Nephron progenitor cell (in vitro differentiated cells): ENCODE results near the gene RCCD1.
A peak's percentile ranks its signal among the peaks of the same experiment; 100 is the strongest.

Source experiments
- DNase-seq: peaks from one replicate; pipeline ENCODE4 v3.0.0; 2021
- H3K27ac Mint-ChIP-seq: 2 replicates; pipeline ENCODE4 v1.8.0; 2021; ENCODE audit warnings: mild to moderate bottlenecking, moderate library complexity, mixed read lengths
- H3K27me3 Mint-ChIP-seq: 2 replicates; pipeline ENCODE4 v1.8.0; 2021; ENCODE audit warnings: mild to moderate bottlenecking, low read depth, mixed read lengths; ENCODE audit not compliant: poor library complexity
- H3K36me3 Mint-ChIP-seq: 2 replicates; pipeline ENCODE4 v1.8.0; 2021; ENCODE audit warnings: low read depth, mixed read lengths
- H3K4me1 Mint-ChIP-seq: 2 replicates; pipeline ENCODE4 v1.8.0; 2021; ENCODE audit warnings: mixed read lengths
- H3K4me3 Mint-ChIP-seq: 2 replicates; pipeline ENCODE4 v1.8.0; 2021; ENCODE audit warnings: mild to moderate bottlenecking, moderate library complexity, mixed read lengths
- H3K9me3 Mint-ChIP-seq: 2 replicates; pipeline ENCODE4 v1.8.0; 2021; ENCODE audit warnings: mild to moderate bottlenecking, moderate library complexity, mixed read lengths
- CTCF ChIP-seq: fragments of 200-600 bp; sonication (generic); IDR thresholded peaks from 2 replicates; pipeline ENCODE4 v1.5.0; 2021; ENCODE audit warnings: antibody characterized with exemption

Gene RCCD1

GRCh38 chr15:90936823-90937222 lies 17.9 kb upstream of the RCCD1 start:
- Mint-ChIP-seq H3K4me3 (peak overlapping the region; percentile 82), H3K27ac (no peak overlapping the region), H3K9me3 (no peaks in the 10 kb centered on the region), H3K27me3 (peaks cover 12% of the 10 kb centered on the region), H3K36me3 (peaks cover 40% of the 10 kb centered on the region), H3K4me1 (peaks cover 39% of the 10 kb centered on the region)
- TF ChIP-seq CTCF = no peak
- no peak for DNase-seq

GRCh38 chr15:90938261-90938660 lies 16.4 kb upstream of the RCCD1 start:
- H3K9me3 Mint-ChIP-seq = no peaks in the 10 kb centered on the region
- peaks cover 32% of the 10 kb centered on the region for H3K4me1 Mint-ChIP-seq
- peaks cover 6% of the 10 kb centered on the region for H3K27me3 Mint-ChIP-seq
- H3K27ac Mint-ChIP-seq = no peak overlapping the region
- peaks cover 50% of the 10 kb centered on the region for H3K36me3 Mint-ChIP-seq
- no peak overlapping the region for H3K4me3 Mint-ChIP-seq
- TF ChIP-seq CTCF = no peak
- DNase-seq = no peak

- TF ChIP-seq CTCF = no peak
- Mint-ChIP-seq H3K27ac (no peak overlapping the region), H3K9me3 (no peaks in the 10 kb centered on the region), H3K4me3 (no peak overlapping the region), H3K4me1 (peaks cover 24% of the 10 kb centered on the region), H3K36me3 (peaks cover 53% of the 10 kb centered on the region), H3K27me3 (no peaks in the 10 kb centered on the region)
- DNase-seq = no peak
These were observed 14.9 kb upstream of the RCCD1 start for GRCh38 chr15:90939756-90940155.

- Mint-ChIP-seq H3K9me3 (no peaks in the 10 kb centered on the region), H3K27me3 (no peaks in the 10 kb centered on the region), H3K4me3 (no peak overlapping the region), H3K27ac (no peak overlapping the region), H3K4me1 (peaks cover 19% of the 10 kb centered on the region), H3K36me3 (peaks cover 58% of the 10 kb centered on the region)
- DNase-seq = no peak
- no peak for TF ChIP-seq CTCF
These were observed 13.6 kb upstream of the RCCD1 start for GRCh38 chr15:90941038-90941437.

- H3K4me3 Mint-ChIP-seq = no peak overlapping the region
- TF ChIP-seq CTCF = no peak
- H3K27ac Mint-ChIP-seq = no peak overlapping the region
- no peaks in the 10 kb centered on the region for H3K27me3 Mint-ChIP-seq
- peaks cover 10% of the 10 kb centered on the region for H3K4me1 Mint-ChIP-seq
- DNase-seq = no peak
- H3K9me3 Mint-ChIP-seq = no peaks in the 10 kb centered on the region
- H3K36me3 Mint-ChIP-seq = peaks cover 53% of the 10 kb centered on the region
These were observed 12.1 kb upstream of the RCCD1 start for GRCh38 chr15:90942354-90943120.

GRCh38 chr15:90945091-90945490 lies 9.6 kb upstream of the RCCD1 start:
- no peaks in the 10 kb centered on the region for H3K9me3 Mint-ChIP-seq
- no peaks in the 10 kb centered on the region for H3K27me3 Mint-ChIP-seq
- H3K4me3 Mint-ChIP-seq = no peak overlapping the region
- no peak for DNase-seq
- peaks cover 57% of the 10 kb centered on the region for H3K36me3 Mint-ChIP-seq
- H3K4me1 Mint-ChIP-seq = peaks cover 4% of the 10 kb centered on the region
- no peak for TF ChIP-seq CTCF
- H3K27ac Mint-ChIP-seq = no peak overlapping the region
